GM20000 (cell line): ENCODE data around the gene CCDC157.

ENCODE experiments used
- DNase-seq: peaks from one replicate; pipeline ENCODE4 v3.0.0; 2012; ENCODE audit warnings: low spot score
- CTCF ChIP-seq: IDR thresholded peaks from 2 replicates; pipeline ENCODE4 v1.5.1; 2012; ENCODE audit warnings: mild to moderate bottlenecking, control low read depth; ENCODE audit errors: extremely low read depth, missing control alignments

The CCDC157 gene

GRCh38 chr22:30385942-30386341 is 29.1 kb downstream of the CCDC157 start:
- TF ChIP-seq CTCF: no peak
- DNase-seq: no peak

GRCh38 chr22:30386608-30386959 is 29.8 kb downstream of the CCDC157 start:
- no peak for TF ChIP-seq CTCF

GRCh38 chr22:30386960-30387827 is 30.4 kb downstream of the CCDC157 start, which contains the start of gene RNF215:
TSS of gene RNF215 (minus strand) at chr22:30387411. CDS start at chr22:30387313, 98 bp downstream.
- peak; percentile 76 for TF ChIP-seq CTCF
- DNase-seq: peak; percentile 98

More at GRCh38 chr22:30386608-30386959, 29.8 kb downstream of the CCDC157 start:
- no peak for DNase-seq

GRCh38 chr22:30390974-30391691 is 34.3 kb downstream of the CCDC157 start:
- peak; percentile 92 for TF ChIP-seq CTCF

GRCh38 chr22:30392661-30393321 is 36.0 kb downstream of the CCDC157 start:
- peak; percentile 73 for DNase-seq
- no peak for TF ChIP-seq CTCF

More at GRCh38 chr22:30390974-30391691, 34.3 kb downstream of the CCDC157 start:
- peak; percentile 87 for DNase-seq

GRCh38 chr22:30393322-30393680 is 36.5 kb downstream of the CCDC157 start:
- no peak for TF ChIP-seq CTCF
- DNase-seq: no peak
